ENCODE data around the gene SVOP. TPM values are rescaled to one million over a fixed set of nuclear protein-coding genes. Genes with fewer than 3 reads are reported as not detected.

SVOP gene
- total RNA-seq (not detected), polyA plus RNA-seq (ENCODE audit: insufficient read depth, low read depth, low replicate concordance) (0.04 TPM)
- long read RNA-seq, donor 1: 0 reads
- long read RNA-seq, donor 2: 0 reads
- long read RNA-seq, donor 3: 0 reads
- long read RNA-seq, donor 4: 0 reads
- long read RNA-seq, donor 5: 0 reads
- long read RNA-seq, donor 6: 0 reads
- long read RNA-seq, donor 7: 0 reads
- long read RNA-seq, donor 8: 0 reads
- long read RNA-seq, donor 9: 0 reads
- long read RNA-seq, donor 10: 0 reads

GRCh38 chr12:109020796-109021380 lies at the start of gene SVOP:
Gene SVOP (minus strand): TSS chr12:109021068. CDS start chr12:109020868, 200 bp downstream.
- FAIRE-seq (no peak), DNase-seq (peak; percentile 92 to 97 (median 97))
- Histone ChIP-seq H3K4me3 (ENCODE audit: low read length in 3 of 3) (peak within 1 kb of the TSS in 1 of 3 donors; percentile 35), H3K27me3 (ENCODE audit: control insufficient read depth, insufficient read depth, low read length) (no peaks in the 10 kb centered on the region), H3K36me3 (ENCODE audit: control insufficient read depth in 2 of 3, insufficient read depth in 3 of 3, low read length in 3 of 3) (no peaks in the 10 kb centered on the region), H3K27ac (ENCODE audit: low read depth in 2 of 2, low read length in 2 of 2) (no peak within 1 kb of the TSS), H3K9me3 (ENCODE audit: control insufficient read depth in 2 of 3, insufficient read depth in 1 of 3, low read length in 3 of 3) (no peaks in the 10 kb centered on the region), H3K9ac (ENCODE audit: low read length in 3 of 3) (no peak within 1 kb of the TSS), H3K4me1 (ENCODE audit: control insufficient read depth in 2 of 3, insufficient read depth in 2 of 3, low read depth in 1 of 3, low read length in 3 of 3) (no peaks in the 10 kb centered on the region)
- intact Hi-C loops (cut with DNase I): no loop called here
- no peak for TF ChIP-seq CTCF (IDR thresholded peaks at IDR 0.05; ENCODE audit: borderline replicate concordance, extremely low read depth, insufficient read depth)

GRCh38 chr12:109069307-109070271 lies 48.7 kb upstream of the SVOP start:
- TF ChIP-seq CTCF (IDR thresholded peaks at IDR 0.05; ENCODE audit: borderline replicate concordance, extremely low read depth, insufficient read depth): no peak
- peaks cover 0 to 9% (median 2%) of the 10 kb centered on the region in 3 donors for H3K4me1 ChIP-seq (ENCODE audit: control insufficient read depth in 2 of 3, insufficient read depth in 2 of 3, low read depth in 1 of 3, low read length in 3 of 3)
- no peak overlapping the region for H3K4me3 ChIP-seq (ENCODE audit: low read length in 3 of 3)
- H3K27ac ChIP-seq (ENCODE audit: low read depth in 2 of 2, low read length in 2 of 2): peak overlapping the region in 1 of 2 donors; percentile 23
- no peak overlapping the region for H3K9ac ChIP-seq (ENCODE audit: low read length in 3 of 3)
- H3K27me3 ChIP-seq (ENCODE audit: control insufficient read depth, insufficient read depth, low read length): no peaks in the 10 kb centered on the region
- intact Hi-C loops (cut with DNase I): no loop called here
- DNase-seq (no peak), FAIRE-seq (no peak)
- H3K36me3 ChIP-seq (ENCODE audit: control insufficient read depth in 2 of 3, insufficient read depth in 3 of 3, low read length in 3 of 3): peaks cover 15 to 50% (median 19%) of the 10 kb centered on the region in 3 donors
- H3K9me3 ChIP-seq (ENCODE audit: control insufficient read depth in 2 of 3, insufficient read depth in 1 of 3, low read length in 3 of 3): no peaks in the 10 kb centered on the region

GRCh38 chr12:109065853-109066193 lies 45.0 kb upstream of the SVOP start:
- no peak overlapping the region for H3K4me3 ChIP-seq (ENCODE audit: low read length in 3 of 3)
- TF ChIP-seq CTCF (IDR thresholded peaks at IDR 0.05; ENCODE audit: borderline replicate concordance, extremely low read depth, insufficient read depth): no peak
- H3K9ac ChIP-seq (ENCODE audit: low read length in 3 of 3): no peak overlapping the region
- no peak overlapping the region for H3K27ac ChIP-seq (ENCODE audit: low read depth in 2 of 2, low read length in 2 of 2)
- H3K4me1 ChIP-seq (ENCODE audit: control insufficient read depth in 2 of 3, insufficient read depth in 2 of 3, low read depth in 1 of 3, low read length in 3 of 3): peaks cover 0 to 12% (median 2%) of the 10 kb centered on the region in 3 donors
- H3K27me3 ChIP-seq (ENCODE audit: control insufficient read depth, insufficient read depth, low read length): no peaks in the 10 kb centered on the region
- DNase-seq: no peak
- intact Hi-C loops (cut with DNase I): no loop called here
- H3K9me3 ChIP-seq (ENCODE audit: control insufficient read depth in 2 of 3, insufficient read depth in 1 of 3, low read length in 3 of 3): no peaks in the 10 kb centered on the region
- H3K36me3 ChIP-seq (ENCODE audit: control insufficient read depth in 2 of 3, insufficient read depth in 3 of 3, low read length in 3 of 3): peaks cover 9 to 34% (median 12%) of the 10 kb centered on the region in 3 donors
- no peak for FAIRE-seq

Data from kidney (tissue), 22 donors.